OCI-M2 (cell line): ENCODE measurements around the gene WBP11.
A peak's percentile ranks its signal among the peaks of the same experiment; 100 is the strongest.
"Not testable (repeated sequence)": the region's sequence is repeated elsewhere in the genome, so short reads cannot be mapped to it uniquely, and the experiment has no call there.

ENCODE experiments used
- DNase-seq: peaks from one replicate; lab custom pipeline; 2025; ENCODE audit not compliant: unreplicated experiment; lab: John Stamatoyannopoulos, UW

WBP11 gene

GRCh38 chr12:14773685-14774073 lies 29.6 kb downstream of the WBP11 start:
- no peak for DNase-seq

- DNase-seq, result no peak
These were observed 30.3 kb downstream of the WBP11 start for GRCh38 chr12:14772946-14773345.

GRCh38 chr12:14771651-14772137 lies 31.6 kb downstream of the WBP11 start:
- no peak for DNase-seq

GRCh38 chr12:14770496-14771461 lies 32.5 kb downstream of the WBP11 start:
- peak; percentile 60 for DNase-seq

GRCh38 chr12:14769969-14770495 lies 33.2 kb downstream of the WBP11 start:
- DNase-seq, result no peak

GRCh38 chr12:14769466-14769968 lies 33.8 kb downstream of the WBP11 start:
- DNase-seq, result no peak

GRCh38 chr12:14768823-14769405 lies 34.4 kb downstream of the WBP11 start:
- DNase-seq, result no peak

GRCh38 chr12:14767617-14768016 lies 35.7 kb downstream of the WBP11 start:
- DNase-seq, result no peak

GRCh38 chr12:14766649-14767215 lies 36.5 kb downstream of the WBP11 start:
- DNase-seq, result no peak

GRCh38 chr12:14766020-14766419 lies 37.3 kb downstream of the WBP11 start:
- not testable (repeated sequence) for DNase-seq

GRCh38 chr12:14765398-14765797 lies 37.9 kb downstream of the WBP11 start:
- DNase-seq, result no peak

- DNase-seq, result not testable (repeated sequence)
These were observed 43.5 kb downstream of the WBP11 start for GRCh38 chr12:14759711-14760280.

GRCh38 chr12:14756334-14757143 lies 46.7 kb downstream of the WBP11 start:
- no peak for DNase-seq

GRCh38 chr12:14751986-14752385 lies 51.3 kb downstream of the WBP11 start:
- no peak for DNase-seq

GRCh38 chr12:14743061-14743460 lies 60.2 kb downstream of the WBP11 start:
- DNase-seq, result no peak

- DNase-seq, result no peak
These were observed 61.3 kb downstream of the WBP11 start for GRCh38 chr12:14741942-14742341.

- no peak for DNase-seq
These were observed 62.1 kb downstream of the WBP11 start for GRCh38 chr12:14741153-14741552.

- not testable (repeated sequence) for DNase-seq
These were observed 66.8 kb downstream of the WBP11 start for GRCh38 chr12:14736441-14736840.
